ENCODE data around the gene ENAH. TPM values are rescaled to one million over a fixed set of nuclear protein-coding genes. Genes with fewer than 3 reads are reported as not detected.
A peak's percentile ranks its signal among the peaks of the same experiment; 100 is the strongest.

The ENAH gene
- total RNA-seq, 1 donor from 2014 or later = 50.0 TPM

DNA sequence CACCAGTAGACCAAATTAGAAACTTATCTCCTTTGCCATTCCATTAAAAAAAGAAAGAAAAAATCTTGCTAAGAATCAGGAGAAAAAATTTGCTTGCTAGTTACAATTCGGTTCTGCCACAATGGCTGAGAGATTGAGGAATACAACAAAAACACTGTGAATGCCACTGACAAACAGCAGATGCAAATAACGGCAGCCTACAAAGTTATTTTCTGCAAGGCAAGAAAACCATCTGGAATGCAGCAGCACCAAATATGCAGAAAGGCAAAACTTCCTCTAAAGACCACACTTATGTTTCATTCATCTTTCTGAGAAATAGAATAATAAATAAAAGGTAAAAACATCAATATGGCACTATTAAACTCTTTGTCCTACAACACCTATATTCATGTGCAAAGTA is 75.7 kb downstream of the ENAH start:
- Histone ChIP-seq H3K4me3 (ENCODE audit: low read depth, low read length) (no peak overlapping the region), H3K36me3 (ENCODE audit: control insufficient read depth, insufficient read depth, low read length) (no peaks in the 10 kb centered on the region), H3K27me3 (ENCODE audit: control insufficient read depth, insufficient read depth, low read length) (no peaks in the 10 kb centered on the region)
- DNase-seq (ENCODE audit: low read depth) (no peak), FAIRE-seq (no peak)
- TF ChIP-seq, protein P1, sequence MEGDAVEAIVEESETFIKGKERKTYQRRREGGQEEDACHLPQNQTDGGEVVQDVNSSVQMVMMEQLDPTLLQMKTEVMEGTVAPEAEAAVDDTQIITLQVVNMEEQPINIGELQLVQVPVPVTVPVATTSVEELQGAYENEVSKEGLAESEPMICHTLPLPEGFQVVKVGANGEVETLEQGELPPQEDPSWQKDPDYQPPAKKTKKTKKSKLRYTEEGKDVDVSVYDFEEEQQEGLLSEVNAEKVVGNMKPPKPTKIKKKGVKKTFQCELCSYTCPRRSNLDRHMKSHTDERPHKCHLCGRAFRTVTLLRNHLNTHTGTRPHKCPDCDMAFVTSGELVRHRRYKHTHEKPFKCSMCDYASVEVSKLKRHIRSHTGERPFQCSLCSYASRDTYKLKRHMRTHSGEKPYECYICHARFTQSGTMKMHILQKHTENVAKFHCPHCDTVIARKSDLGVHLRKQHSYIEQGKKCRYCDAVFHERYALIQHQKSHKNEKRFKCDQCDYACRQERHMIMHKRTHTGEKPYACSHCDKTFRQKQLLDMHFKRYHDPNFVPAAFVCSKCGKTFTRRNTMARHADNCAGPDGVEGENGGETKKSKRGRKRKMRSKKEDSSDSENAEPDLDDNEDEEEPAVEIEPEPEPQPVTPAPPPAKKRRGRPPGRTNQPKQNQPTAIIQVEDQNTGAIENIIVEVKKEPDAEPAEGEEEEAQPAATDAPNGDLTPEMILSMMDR (IDR thresholded peaks at IDR 0.05; ENCODE audit: insufficient read depth, low read length, severe bottlenecking) = no peak

DNA sequence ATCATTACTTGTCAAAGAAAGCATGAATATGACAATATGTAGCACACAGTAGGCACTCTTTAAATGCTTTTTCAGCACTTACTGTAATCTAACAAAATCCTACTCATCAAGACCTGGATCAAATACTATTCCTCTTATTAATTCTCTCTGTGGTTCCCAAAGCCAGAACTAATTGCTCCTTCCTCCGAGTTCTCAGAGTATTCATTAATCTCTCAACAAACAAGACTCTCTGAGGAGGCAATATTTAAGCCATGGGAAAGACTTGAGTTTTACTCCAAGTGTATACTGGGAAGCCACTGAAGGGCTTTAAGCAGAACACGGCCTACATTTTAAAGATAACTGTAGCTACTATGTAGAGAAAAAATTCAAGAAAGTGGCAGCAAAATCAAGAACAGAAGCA is 79.7 kb downstream of the ENAH start:
- no peak for DNase-seq (ENCODE audit: low read depth)
- Histone ChIP-seq H3K27me3 (ENCODE audit: control insufficient read depth, insufficient read depth, low read length) (no peaks in the 10 kb centered on the region), H3K4me3 (ENCODE audit: low read depth, low read length) (no peak overlapping the region), H3K36me3 (ENCODE audit: control insufficient read depth, insufficient read depth, low read length) (no peaks in the 10 kb centered on the region)
- TF ChIP-seq, protein P1 (IDR thresholded peaks at IDR 0.05; ENCODE audit: insufficient read depth, low read length, severe bottlenecking) = no peak
- FAIRE-seq = no peak

DNA sequence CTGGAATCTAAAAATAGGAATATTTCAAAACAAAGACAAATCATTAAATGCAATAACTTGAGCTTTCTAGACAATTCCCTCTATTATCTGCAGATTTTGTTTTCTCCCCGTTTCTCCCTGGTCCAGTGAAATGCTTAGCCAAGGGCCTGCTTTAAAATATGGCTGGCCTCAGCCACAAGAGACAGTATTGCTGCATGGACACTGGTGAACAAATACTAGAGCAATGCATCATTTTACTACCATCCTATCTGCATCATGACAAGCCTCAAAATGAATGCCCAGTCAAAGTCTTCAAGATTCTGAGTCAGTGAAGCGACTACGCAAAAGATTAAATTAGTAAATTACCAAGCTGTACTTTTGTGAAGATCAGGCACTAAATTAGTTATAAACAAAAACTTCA is 80.5 kb downstream of the ENAH start:
- Histone ChIP-seq H3K27me3 (ENCODE audit: control insufficient read depth, insufficient read depth, low read length) (no peaks in the 10 kb centered on the region), H3K36me3 (ENCODE audit: control insufficient read depth, insufficient read depth, low read length) (no peaks in the 10 kb centered on the region), H3K4me3 (ENCODE audit: low read depth, low read length) (no peak overlapping the region)
- TF ChIP-seq, protein P1 (IDR thresholded peaks at IDR 0.05; ENCODE audit: insufficient read depth, low read length, severe bottlenecking) = no peak
- DNase-seq (ENCODE audit: low read depth) = peak; percentile 24
- FAIRE-seq = no peak

DNA sequence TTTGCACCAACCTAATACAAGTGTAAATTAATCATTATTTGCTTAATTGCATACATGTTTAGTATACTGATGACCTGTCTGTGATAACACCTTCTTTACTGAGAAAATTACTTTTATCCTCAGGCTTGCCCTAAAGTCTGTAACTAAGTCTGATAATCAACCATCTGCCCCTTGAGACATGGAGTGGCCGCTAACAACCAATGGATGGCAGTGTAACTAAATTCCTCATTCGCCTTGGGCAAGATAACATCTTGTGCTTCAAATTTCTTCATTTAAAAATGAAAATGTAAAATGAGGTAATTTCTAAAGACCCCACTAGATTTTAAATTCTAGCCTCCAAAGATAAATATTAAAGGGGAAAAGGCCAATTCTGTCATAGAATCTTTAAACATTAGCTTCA is 85.1 kb downstream of the ENAH start:
- no peaks in the 10 kb centered on the region for H3K27me3 ChIP-seq (ENCODE audit: control insufficient read depth, insufficient read depth, low read length)
- DNase-seq (ENCODE audit: low read depth) = peak; percentile 5
- FAIRE-seq = no peak
- H3K36me3 ChIP-seq (ENCODE audit: control insufficient read depth, insufficient read depth, low read length) = peaks cover 4% of the 10 kb centered on the region
- no peak overlapping the region for H3K4me3 ChIP-seq (ENCODE audit: low read depth, low read length)
- TF ChIP-seq, protein P1 (IDR thresholded peaks at IDR 0.05; ENCODE audit: insufficient read depth, low read length, severe bottlenecking) = no peak

DNA sequence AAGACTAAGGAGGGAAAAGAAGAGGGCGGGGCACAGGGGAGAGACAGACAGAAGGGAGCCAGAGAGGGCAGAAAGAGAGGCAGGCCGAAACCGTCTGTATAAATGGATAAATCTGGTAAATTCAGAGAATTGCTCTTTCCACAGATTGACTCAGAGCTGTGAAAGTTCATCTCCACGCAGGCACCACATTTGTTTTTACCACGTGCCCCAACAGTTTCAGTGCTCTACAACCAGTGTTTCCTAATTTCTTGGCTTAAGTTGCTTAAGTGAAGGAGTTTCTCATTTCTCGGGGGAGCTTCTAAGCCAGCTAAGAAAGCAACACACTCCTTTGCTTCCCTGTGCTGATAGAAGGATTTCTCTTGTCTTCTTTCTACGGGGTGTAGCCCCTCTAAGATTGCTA is 87.1 kb downstream of the ENAH start:
- FAIRE-seq (no peak), DNase-seq (ENCODE audit: low read depth) (no peak)
- H3K4me3 ChIP-seq (ENCODE audit: low read depth, low read length) = no peak overlapping the region
- no peaks in the 10 kb centered on the region for H3K27me3 ChIP-seq (ENCODE audit: control insufficient read depth, insufficient read depth, low read length)
- peaks cover 4% of the 10 kb centered on the region for H3K36me3 ChIP-seq (ENCODE audit: control insufficient read depth, insufficient read depth, low read length)
- TF ChIP-seq, protein P1 (IDR thresholded peaks at IDR 0.05; ENCODE audit: insufficient read depth, low read length, severe bottlenecking) = no peak

DNA sequence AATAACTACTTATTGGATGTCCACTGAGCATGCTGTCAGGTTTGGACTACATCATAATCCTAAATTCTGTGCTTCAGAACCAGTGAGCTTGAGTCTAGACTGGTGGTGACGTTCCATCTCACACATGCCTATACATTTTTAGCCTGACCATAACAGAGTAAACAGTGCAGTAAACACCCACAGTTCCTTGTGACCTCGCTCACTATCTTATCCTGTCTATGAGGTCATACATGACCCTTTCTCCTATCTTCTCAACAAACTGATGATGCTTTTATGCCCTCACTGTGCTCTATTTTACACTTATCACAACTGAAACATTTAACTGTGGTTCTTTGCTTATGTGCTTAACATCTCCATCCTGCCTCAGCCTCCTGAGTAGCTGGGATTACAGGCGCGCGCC is 91.2 kb downstream of the ENAH start:
- no peak overlapping the region for H3K4me3 ChIP-seq (ENCODE audit: low read depth, low read length)
- FAIRE-seq = no peak

More for the DNA sequence above, 91.2 kb downstream of the ENAH start:
- TF ChIP-seq, protein P1 (IDR thresholded peaks at IDR 0.05; ENCODE audit: insufficient read depth, low read length, severe bottlenecking) = no peak
- Histone ChIP-seq H3K27me3 (ENCODE audit: control insufficient read depth, insufficient read depth, low read length) (no peaks in the 10 kb centered on the region), H3K36me3 (ENCODE audit: control insufficient read depth, insufficient read depth, low read length) (peaks cover 5% of the 10 kb centered on the region)
- DNase-seq (ENCODE audit: low read depth) = no peak

All from bronchial epithelial cell (primary cell).